ENCODE results near the gene ELFN1. TPM values are rescaled to one million over a fixed set of nuclear protein-coding genes. Genes with fewer than 3 reads are reported as not detected.

ELFN1 gene
- total RNA-seq, 2 donors from 2014 or later, result 0.11 TPM; not detected in 1

DNA sequence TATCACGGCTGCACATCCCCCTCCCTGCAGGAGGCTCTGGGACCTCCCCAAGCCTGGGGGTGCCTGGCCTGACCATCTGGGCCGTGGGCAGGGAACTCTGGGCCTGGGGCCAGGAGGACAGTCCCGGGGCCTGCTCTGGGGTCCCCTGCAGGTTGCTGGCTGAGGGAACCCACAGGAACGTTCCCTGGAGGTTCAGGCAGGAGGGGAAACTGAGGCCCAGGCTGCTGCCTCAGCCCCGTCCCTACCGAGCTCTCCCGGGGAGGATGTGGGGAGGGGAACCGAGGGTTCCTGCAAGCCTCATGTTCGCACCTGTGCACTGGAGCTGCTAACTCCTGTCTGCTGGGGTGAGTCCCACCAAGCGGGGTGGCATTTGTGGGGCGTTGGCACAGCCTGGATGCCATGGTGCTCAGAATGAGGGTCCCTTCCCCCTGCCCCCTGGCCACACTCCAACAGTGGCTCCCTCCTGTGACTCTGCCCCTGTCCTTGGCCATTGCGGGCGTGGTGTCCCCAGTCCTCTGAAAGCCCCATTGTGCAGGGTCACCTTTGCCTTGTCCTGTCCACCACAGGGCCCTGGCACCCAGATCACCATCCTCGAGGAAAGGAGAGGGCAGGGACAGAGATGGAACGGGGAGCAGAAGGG lies 9.4 kb downstream of the ELFN1 start:
- H3K36me3 Mint-ChIP-seq, result peaks cover 6% of the 10 kb centered on the region
- H3K4me3 Mint-ChIP-seq, result no peak overlapping the region
- no peak for ATAC-seq

DNA sequence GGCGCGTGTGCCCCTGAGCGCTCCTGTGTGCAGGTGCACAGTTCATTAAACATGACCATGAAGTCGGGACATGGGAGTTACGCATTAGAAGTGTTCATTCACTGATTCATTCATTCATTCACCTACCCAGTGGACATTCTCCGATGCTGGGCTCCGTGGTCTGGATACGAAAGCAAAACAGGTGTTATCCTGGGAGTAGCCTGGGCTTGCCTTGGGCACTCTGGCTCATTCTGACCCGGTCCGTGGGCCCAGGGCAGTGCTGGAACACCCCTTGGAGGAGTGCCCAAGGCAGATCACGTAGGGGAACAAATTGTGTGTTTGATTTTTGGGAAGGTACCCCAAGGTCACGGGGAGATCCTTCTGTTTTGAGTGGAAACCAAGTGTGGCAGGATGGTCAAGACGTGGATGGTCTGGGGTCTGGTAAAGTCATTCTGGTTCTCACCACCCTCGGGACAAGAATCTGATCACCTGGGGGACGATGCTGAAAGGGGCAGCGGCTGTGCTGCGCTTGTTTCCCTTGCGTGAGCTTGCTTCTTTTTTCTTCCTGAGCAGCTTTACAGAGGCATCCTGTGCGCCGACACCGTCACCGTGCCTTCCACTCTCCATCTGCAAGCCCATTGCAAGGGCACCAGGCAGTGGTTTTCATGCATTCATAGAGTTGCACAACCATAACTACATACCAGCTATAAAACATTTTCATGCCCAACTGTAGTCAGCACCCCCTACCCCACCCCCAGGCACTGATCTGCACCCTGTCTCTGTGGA lies 10.1 kb downstream of the ELFN1 start:
- no peak overlapping the region for H3K4me3 Mint-ChIP-seq
- DNase-seq (ENCODE audit: low spot score) (no peak), ATAC-seq (no peak)
- no peaks in the 10 kb centered on the region for H3K4me1 Mint-ChIP-seq (ENCODE audit: low read depth in 2 of 2)
- H3K27ac Mint-ChIP-seq, result no peak overlapping the region
- H3K9me3 Mint-ChIP-seq, result peaks cover 6% of the 10 kb centered on the region
- peaks cover 12 to 18% of the 10 kb centered on the region in 2 donors for H3K27me3 Mint-ChIP-seq
- peaks cover 13% of the 10 kb centered on the region for H3K36me3 Mint-ChIP-seq

More for the DNA sequence above, 9.4 kb downstream of the ELFN1 start:
- Mint-ChIP-seq H3K4me1 (ENCODE audit: low read depth in 2 of 2) (no peaks in the 10 kb centered on the region), H3K27me3 (peaks cover 8 to 11% of the 10 kb centered on the region in 2 donors), H3K9me3 (peaks cover 3% of the 10 kb centered on the region), H3K27ac (no peak overlapping the region)
- no peak for DNase-seq (ENCODE audit: low spot score)

DNA sequence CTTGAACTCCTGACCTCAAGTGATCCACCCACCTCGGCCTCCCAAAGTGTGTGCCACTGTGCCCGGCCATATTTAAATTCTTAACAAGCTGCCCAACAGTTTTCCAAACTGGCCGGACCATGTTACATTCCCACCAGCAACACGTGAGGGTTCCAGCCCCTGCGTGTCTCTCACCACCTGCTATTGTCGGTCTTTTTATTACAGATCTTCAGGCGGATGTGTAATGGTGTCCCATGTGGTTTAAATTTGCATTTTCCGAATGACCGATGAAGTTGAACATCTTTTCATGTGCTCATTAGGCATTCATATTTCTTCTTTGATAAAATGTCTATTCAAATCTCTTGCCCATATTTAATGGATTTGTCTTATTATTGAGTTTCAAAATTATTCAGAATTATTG lies 11.5 kb downstream of the ELFN1 start:
- no peak for ATAC-seq
- peaks cover 14 to 22% of the 10 kb centered on the region in 2 donors for H3K27me3 Mint-ChIP-seq
- no peak overlapping the region for H3K27ac Mint-ChIP-seq
- no peak overlapping the region for H3K4me3 Mint-ChIP-seq
- no peaks in the 10 kb centered on the region for H3K4me1 Mint-ChIP-seq (ENCODE audit: low read depth in 2 of 2)
- H3K9me3 Mint-ChIP-seq, result peaks cover 9% of the 10 kb centered on the region
- H3K36me3 Mint-ChIP-seq, result peaks cover 23% of the 10 kb centered on the region
- DNase-seq (ENCODE audit: low spot score), result no peak

DNA sequence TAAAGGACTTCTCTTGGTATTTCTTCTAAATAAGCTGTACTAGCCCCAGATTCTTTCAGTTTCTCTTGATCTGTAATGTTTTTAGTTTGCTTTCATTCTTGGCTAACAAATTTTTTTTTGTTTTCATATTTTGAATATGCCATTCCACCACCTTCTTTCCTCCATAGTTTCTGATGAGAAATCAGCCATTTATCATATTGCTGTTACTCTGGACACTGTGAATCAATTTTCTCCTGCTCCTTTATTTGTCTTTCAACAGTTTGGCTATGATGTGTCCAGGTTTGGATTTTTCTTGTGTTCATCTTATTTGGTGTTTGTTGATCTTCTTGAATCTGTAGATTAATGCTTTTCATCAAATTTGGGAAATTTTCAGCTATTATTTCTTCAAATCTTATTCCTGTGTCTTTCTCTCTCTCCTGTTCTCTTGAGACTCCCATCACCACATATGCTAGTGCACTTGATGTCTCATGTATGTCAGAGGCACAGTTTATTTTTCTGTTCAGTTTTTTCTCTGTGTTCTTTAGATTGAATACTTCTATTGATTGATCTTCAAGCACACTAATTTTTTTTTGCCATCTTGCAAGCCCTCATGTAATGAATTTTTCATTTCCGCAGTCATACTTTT lies 15.0 kb downstream of the ELFN1 start:
- Mint-ChIP-seq H3K4me3 (no peak overlapping the region), H3K4me1 (ENCODE audit: low read depth in 2 of 2) (no peaks in the 10 kb centered on the region), H3K27me3 (peaks cover 22 to 37% of the 10 kb centered on the region in 2 donors), H3K9me3 (peaks cover 9% of the 10 kb centered on the region), H3K27ac (no peak overlapping the region), H3K36me3 (peaks cover 24% of the 10 kb centered on the region)
- DNase-seq (ENCODE audit: low spot score) (no peak), ATAC-seq (no peak)

DNA sequence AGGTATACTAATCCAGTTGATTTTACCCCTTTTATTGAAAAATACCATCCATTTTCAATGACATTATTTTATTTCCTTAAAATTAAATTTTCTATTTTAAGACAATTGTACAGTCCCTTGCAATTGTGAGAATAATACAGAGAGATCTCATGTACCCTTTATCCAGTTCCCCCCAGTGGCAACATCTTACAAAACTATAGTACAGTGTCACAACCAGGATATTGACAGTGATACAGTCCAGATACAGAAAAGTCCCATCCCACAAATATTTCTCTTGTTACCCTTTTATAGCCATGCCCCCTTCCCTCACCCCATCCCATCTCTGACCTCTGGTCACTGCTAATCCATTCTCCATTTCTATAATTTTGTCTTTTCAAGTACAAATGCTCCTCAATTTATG lies 18.5 kb downstream of the ELFN1 start:
- Mint-ChIP-seq H3K27me3 (peaks cover 24 to 42% of the 10 kb centered on the region in 2 donors), H3K9me3 (peaks cover 5% of the 10 kb centered on the region), H3K4me1 (ENCODE audit: low read depth in 2 of 2) (no peaks in the 10 kb centered on the region), H3K4me3 (no peak overlapping the region), H3K36me3 (peaks cover 24% of the 10 kb centered on the region), H3K27ac (no peak overlapping the region)
- DNase-seq (ENCODE audit: low spot score) (no peak), ATAC-seq (no peak)

DNA sequence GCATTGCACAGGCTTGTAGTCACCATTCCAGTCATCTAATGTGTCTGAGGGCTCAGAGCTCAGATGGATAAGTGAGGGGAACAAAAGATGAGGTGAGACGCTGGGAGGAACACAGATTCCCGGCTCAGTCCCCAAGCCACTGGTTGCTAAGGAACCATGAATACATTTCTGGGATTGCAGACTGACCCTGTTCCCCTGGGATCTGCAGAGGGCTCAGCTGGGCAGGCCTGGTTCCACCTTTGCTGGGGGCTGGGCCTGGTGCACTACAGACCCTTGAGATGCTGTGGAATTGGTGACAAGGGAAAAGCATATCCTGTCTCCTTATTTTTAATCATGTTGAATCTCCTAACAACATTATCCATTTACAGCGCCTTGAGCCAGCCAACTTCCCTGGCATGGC lies 19.2 kb downstream of the ELFN1 start:
- ATAC-seq (no peak), DNase-seq (ENCODE audit: low spot score) (no peak)
- Mint-ChIP-seq H3K4me1 (ENCODE audit: low read depth in 2 of 2) (no peaks in the 10 kb centered on the region), H3K27ac (no peak overlapping the region), H3K4me3 (no peak overlapping the region), H3K9me3 (peaks cover 5% of the 10 kb centered on the region), H3K27me3 (peaks cover 21 to 37% of the 10 kb centered on the region in 2 donors), H3K36me3 (peaks cover 20% of the 10 kb centered on the region)

DNA sequence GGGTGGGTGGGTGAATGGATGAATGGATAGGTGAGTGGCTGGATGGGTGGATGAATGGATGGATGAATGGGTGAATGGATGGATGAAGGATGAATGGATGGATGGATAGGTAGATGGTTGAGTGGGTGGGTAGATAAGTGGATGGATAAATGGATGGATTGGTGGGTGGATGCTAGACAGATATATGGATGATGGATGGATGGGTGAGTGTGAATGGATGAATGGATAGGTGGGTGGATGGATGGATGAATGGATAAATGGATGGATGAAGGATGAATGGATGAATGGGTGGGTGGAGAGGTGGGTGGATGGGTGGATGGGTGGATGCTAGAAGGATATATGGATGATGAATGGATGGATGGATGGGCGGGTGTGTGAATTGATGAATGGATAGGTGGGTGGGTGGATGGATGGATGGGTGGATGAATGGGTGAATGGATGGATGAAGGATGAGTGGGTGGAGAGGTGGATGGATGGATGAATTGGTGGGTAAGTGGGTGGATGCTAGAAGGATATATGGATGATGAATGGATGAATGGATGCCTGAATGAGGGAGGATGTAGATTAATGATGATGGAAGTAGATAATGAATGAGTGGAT lies 20.4 kb downstream of the ELFN1 start:
- no peak overlapping the region for H3K4me3 Mint-ChIP-seq
- H3K27ac Mint-ChIP-seq, result no peak overlapping the region
- H3K36me3 Mint-ChIP-seq, result peaks cover 8% of the 10 kb centered on the region
- DNase-seq (ENCODE audit: low spot score), result no peak
- no peak for ATAC-seq
- no peaks in the 10 kb centered on the region for H3K9me3 Mint-ChIP-seq
- peaks cover 15 to 26% of the 10 kb centered on the region in 2 donors for H3K27me3 Mint-ChIP-seq
- H3K4me1 Mint-ChIP-seq (ENCODE audit: low read depth in 2 of 2), result no peaks in the 10 kb centered on the region

DNA sequence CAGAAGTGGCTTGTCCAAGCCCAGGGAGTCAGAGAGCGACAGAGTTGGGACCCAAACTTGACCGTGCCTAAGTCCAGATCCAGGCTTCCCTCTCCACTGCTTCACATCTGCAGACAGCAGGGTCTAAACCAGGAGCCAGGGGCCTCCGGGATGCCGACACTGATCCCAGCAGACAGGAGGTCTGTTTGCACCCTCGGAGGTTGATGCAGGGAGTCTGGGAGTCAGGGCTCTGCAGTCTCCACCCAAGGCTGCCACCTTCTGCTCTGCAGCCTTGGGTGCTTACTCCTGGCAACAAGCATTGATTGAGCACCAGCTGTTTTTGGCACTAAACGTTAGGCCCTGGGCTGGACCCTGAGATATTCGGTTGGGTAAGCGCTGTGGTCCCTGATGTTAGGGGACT lies 21.0 kb downstream of the ELFN1 start:
- no peak for ATAC-seq
- Mint-ChIP-seq H3K27ac (no peak overlapping the region), H3K4me1 (ENCODE audit: low read depth in 2 of 2) (no peaks in the 10 kb centered on the region), H3K27me3 (peaks cover 18 to 25% of the 10 kb centered on the region in 2 donors), H3K36me3 (peaks cover 6% of the 10 kb centered on the region), H3K9me3 (no peaks in the 10 kb centered on the region), H3K4me3 (no peak overlapping the region)
- no peak for DNase-seq (ENCODE audit: low spot score)

DNA sequence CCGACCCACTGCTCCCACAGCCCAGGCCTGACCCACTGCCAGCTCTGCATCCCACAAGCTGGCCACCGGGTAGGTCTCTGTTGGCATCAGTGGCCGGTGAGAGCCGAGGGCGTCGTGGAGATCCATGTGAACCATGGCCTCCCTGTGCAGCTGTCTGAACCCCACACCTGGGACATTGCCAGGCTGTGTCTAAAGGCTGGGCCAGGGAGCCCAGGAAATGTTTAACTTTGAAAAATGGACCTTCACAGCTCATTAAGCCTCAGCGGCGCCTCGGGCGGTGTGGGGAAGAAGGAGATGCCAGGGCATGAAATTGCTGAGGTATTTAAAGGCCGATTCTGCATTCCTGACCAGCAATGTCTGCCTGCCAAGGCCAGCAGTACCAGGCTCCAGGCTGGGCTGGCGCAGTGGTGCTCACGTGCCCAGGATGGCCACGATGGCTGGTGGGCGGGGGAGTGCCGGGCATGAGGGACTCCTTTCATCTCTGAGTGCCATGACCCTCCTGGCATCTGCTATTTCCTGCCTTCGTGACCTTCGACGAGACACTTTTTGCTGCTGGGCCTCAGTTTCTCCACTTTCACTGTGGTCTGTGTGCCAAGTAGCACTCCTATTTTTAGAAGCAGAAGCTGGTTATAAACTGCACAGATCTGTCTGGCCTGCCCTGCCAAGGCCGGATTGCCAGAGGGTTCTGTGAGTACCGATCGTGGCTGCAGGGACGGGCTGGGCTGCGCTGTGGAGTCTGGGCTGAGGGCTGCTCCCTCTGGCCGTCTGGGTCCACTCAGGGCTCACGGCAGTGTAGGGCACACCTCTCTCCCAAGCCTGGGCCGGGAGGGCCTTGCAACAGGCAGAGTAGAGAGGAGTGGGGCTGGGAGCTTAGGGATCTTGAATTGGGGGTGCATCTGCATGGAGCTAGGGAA lies 21.8 kb downstream of the ELFN1 start:
- no peak overlapping the region for H3K27ac Mint-ChIP-seq
- H3K4me1 Mint-ChIP-seq (ENCODE audit: low read depth in 2 of 2), result no peaks in the 10 kb centered on the region
- ATAC-seq (no peak), DNase-seq (ENCODE audit: low spot score) (no peak)
- no peak overlapping the region for H3K4me3 Mint-ChIP-seq
- H3K36me3 Mint-ChIP-seq, result no peaks in the 10 kb centered on the region
- H3K9me3 Mint-ChIP-seq, result no peaks in the 10 kb centered on the region
- peaks cover 19 to 25% of the 10 kb centered on the region in 2 donors for H3K27me3 Mint-ChIP-seq

DNA sequence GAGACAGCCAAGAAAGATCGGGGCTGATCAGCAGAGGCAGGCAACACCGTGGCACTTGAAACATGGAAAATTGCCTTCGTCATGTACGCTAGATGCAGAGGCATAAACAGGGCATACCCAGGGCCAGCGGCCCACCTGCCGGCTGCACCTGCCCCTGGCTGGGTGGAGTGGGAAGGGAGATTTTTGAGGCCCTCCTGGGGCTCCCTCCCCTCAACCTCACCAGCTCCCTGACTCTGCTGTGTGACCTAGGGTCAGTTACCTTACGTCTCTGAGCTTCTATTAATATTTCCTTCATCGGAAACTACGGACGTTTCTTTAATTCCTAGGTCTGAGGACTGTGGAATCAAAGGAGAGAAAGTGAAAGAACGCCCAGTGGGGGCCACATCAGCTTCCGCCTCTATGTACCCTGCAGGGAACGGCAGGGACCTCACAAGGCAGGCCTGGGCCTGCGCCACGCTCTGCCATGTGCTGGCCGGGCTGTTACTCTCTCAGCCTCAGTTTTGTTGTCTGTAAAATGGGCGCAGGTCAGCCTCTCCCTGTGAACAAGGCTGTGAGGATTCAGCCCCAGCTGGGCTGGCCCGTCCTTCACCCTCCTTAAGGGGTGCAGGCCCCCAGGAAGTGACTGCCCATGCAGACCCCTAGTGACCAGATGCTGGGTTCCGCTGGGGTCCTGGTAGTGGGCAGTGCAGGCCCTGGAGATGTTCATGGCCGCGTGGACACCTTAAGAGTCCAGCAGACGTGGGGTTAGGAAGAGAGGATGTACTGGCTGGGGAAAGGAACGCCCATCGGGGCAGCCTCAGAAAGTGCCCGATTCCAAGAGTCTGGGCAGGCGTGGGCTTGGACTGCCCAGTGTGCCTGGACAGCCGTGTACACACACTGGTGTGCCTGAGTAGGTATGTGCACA lies 22.7 kb downstream of the ELFN1 start:
- H3K27me3 Mint-ChIP-seq, result peaks cover 19 to 25% of the 10 kb centered on the region in 2 donors
- ATAC-seq (peak in 1 of 2 donors; percentile 15), DNase-seq (ENCODE audit: low spot score) (no peak)
- no peaks in the 10 kb centered on the region for H3K36me3 Mint-ChIP-seq
- H3K4me3 Mint-ChIP-seq, result no peak overlapping the region
- no peaks in the 10 kb centered on the region for H3K4me1 Mint-ChIP-seq (ENCODE audit: low read depth in 2 of 2)
- no peaks in the 10 kb centered on the region for H3K9me3 Mint-ChIP-seq
- no peak overlapping the region for H3K27ac Mint-ChIP-seq

DNA sequence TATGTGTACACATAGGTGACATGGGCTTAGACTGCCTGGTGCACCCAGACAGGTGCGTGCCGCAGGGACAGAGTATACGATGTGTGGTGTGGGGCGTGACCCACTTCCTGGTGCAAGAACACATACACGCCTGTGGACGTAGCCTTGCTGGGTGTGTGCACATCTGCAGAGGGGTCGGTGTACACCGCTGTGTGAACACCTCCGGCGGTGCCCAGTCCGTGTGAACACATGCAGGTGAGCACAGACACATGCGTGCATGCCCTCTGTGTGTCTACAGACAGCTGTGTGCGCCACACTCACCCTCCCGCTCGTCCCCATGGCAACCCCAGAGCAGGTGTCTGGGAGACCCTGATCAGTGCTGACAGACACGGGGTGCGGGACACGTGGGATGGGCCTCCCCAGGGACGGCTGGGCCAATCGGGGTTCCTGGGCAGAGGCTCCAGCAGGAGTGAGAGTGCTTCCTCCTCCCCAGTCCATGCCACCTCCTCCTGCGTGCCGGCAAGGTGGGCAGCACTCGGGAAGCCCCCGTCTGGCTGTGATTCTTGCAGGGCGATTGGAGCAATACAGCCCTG lies 23.4 kb downstream of the ELFN1 start:
- Mint-ChIP-seq H3K4me1 (ENCODE audit: low read depth in 2 of 2) (no peaks in the 10 kb centered on the region), H3K4me3 (no peak overlapping the region), H3K9me3 (no peaks in the 10 kb centered on the region), H3K36me3 (no peaks in the 10 kb centered on the region), H3K27ac (no peak overlapping the region), H3K27me3 (peaks cover 18 to 22% of the 10 kb centered on the region in 2 donors)
- peak; percentile 11 to 33 for ATAC-seq
- no peak for DNase-seq (ENCODE audit: low spot score)

DNA sequence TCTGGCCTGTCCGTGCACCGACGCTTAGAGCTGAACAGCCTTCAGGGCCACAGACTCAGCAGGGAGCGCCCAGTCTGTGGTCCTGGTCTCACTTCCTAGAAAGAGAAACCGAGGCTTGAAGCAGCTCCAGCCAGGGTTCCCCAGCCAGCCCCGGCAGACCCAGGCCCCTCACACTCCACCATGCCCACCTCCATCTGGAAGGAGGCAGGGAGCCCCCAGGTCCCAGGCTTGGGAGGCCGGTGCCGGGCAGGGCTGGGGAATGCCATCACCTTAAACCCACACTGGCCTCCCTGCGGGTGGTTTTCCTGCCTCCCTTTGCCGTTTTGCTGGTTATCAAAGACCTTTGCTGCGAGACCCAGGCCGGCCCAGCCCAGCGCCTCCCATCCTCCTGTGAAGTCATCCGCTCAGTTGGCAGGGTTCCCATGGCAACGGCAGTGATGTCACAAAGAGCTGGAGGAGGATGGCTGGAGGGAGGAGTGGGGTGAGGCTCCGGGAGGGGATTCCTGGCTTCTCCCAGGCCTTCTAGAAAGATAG lies 24.0 kb downstream of the ELFN1 start:
- Mint-ChIP-seq H3K27ac (no peak overlapping the region), H3K4me3 (no peak overlapping the region), H3K4me1 (ENCODE audit: low read depth in 2 of 2) (no peaks in the 10 kb centered on the region), H3K27me3 (peaks cover 15 to 16% of the 10 kb centered on the region in 2 donors), H3K36me3 (no peaks in the 10 kb centered on the region), H3K9me3 (no peaks in the 10 kb centered on the region)
- DNase-seq (ENCODE audit: low spot score), result no peak
- ATAC-seq, result no peak

Data from natural killer cell treated with Interleukin-12 subunit alpha and Interleukin-12 subunit beta and Interleukin-15 and Interleukin-18, amount 100 ng/mL, for 72 hours (primary cell).